Measurements from ENCODE around the gene ZNF516.

GRCh38 chr18:76388891-76389423 lies 106.1 kb downstream of the ZNF516 start:
- TF ChIP-seq SIX4 (CRISPR knock-in tag; IDR thresholded peaks at IDR 0.05): no peak
- no peak for TF ChIP-seq KAT2B (IDR thresholded peaks at IDR 0.05; ENCODE audit: borderline replicate concordance, low read depth, low read length)
- no peak for TF ChIP-seq BHLHE40 (IDR thresholded peaks at IDR 0.05; ENCODE audit: low read length)
- no peak for TF ChIP-seq CTCF (CRISPR knock-in tag; IDR thresholded peaks at IDR 0.05)
- TF ChIP-seq TCF7L2 (IDR thresholded peaks at IDR 0.05; ENCODE audit: low read depth, low read length): no peak
- TF ChIP-seq TRAFD1 (CRISPR knock-in tag; IDR thresholded peaks at IDR 0.05; ENCODE audit: borderline replicate concordance): no peak
- TF ChIP-seq TFAP4 (IDR thresholded peaks at IDR 0.05; ENCODE audit: borderline replicate concordance, low read depth): no peak
